GM12875 (cell line): ENCODE results near the gene THAP5.

Source experiments
- H3K4me3 ChIP-seq: one replicate; pipeline ENCODE4 v1.5.1; 2011; ENCODE audit warnings: low read depth, low read length, control low read depth
- CTCF ChIP-seq: IDR thresholded peaks from 2 replicates; pipeline ENCODE4 v1.5.1; 2011; ENCODE audit warnings: low read depth, mild to moderate bottlenecking, control low read depth, inconsistent platforms, low read length, moderate library complexity, borderline replicate concordance; ENCODE audit not compliant: insufficient read depth

THAP5 gene

GRCh38 chr7:108585843-108586242, 16.3 kb upstream of the THAP5 start:
- H3K4me3 ChIP-seq = no peak overlapping the region
- TF ChIP-seq CTCF = no peak

GRCh38 chr7:108584211-108584610, 14.7 kb upstream of the THAP5 start:
- no peak overlapping the region for H3K4me3 ChIP-seq

GRCh38 chr7:108581655-108582491, 12.4 kb upstream of the THAP5 start:
- TF ChIP-seq CTCF = no peak
- H3K4me3 ChIP-seq = no peak overlapping the region

More at GRCh38 chr7:108584211-108584610, 14.7 kb upstream of the THAP5 start:
- no peak for TF ChIP-seq CTCF

GRCh38 chr7:108580298-108580697, 10.8 kb upstream of the THAP5 start:
- TF ChIP-seq CTCF = no peak
- no peak overlapping the region for H3K4me3 ChIP-seq

GRCh38 chr7:108578937-108579336, 9.4 kb upstream of the THAP5 start:
- no peak overlapping the region for H3K4me3 ChIP-seq
- TF ChIP-seq CTCF = no peak

- TF ChIP-seq CTCF = no peak
- no peak overlapping the region for H3K4me3 ChIP-seq
These were observed 6.6 kb upstream of the THAP5 start for GRCh38 chr7:108576116-108576515.

- no peak for TF ChIP-seq CTCF
These were observed 5.7 kb upstream of the THAP5 start for GRCh38 chr7:108575156-108575555.

More at GRCh38 chr7:108575156-108575555, 5.7 kb upstream of the THAP5 start:
- no peak overlapping the region for H3K4me3 ChIP-seq
